GM03348 (cell line): Measurements from ENCODE around the gene RAB6A.
"Not testable (repeated sequence)": the region's sequence is repeated elsewhere in the genome, so short reads cannot be mapped to it uniquely, and the experiment has no call there.

Experiments
- DNase-seq: peaks from one replicate; pipeline ENCODE4 v3.0.0; 2012; ENCODE audit warnings: low spot score

RAB6A gene

DNA sequence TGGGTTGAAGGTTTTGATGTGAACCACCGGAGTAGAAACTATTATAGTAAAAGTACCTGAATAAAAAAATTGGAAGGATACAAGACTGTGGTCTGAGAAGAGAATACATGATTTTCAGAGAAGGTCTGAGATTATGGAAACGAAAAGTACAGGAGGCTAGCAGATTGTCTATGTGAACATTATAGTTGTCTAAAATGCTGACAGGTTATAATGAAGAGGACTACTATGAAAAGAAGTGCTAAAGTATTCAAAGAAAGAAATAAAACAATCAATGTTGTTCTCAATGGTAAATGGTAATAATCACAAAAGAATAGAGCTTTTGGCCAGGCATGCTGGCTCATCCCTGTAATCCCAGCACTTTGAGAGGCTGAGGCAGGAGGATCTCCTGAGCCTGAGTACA is 34.0 kb downstream of the RAB6A start:
- DNase-seq, result no peak

DNA sequence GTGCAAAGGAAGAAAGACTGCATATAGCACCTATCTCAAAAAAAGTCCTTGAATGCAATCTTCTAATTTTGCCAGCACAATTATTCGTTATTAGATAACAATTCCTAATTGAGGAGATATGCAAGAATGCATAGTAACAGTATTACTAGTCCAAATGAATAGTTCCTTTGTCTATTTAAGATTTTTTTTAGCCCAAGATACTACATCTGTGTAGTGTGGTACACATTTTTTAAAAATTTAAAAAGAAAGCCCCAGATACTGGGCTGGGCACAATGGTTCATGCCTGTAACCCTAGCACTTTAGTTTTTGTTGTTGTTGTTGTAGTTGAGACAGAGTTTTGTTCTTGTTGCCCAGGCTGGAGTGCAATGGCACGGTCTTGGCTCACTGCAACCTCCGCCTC is 43.7 kb downstream of the RAB6A start:
- no peak for DNase-seq

GRCh38 chr11:73716153-73717056 is 44.5 kb downstream of the RAB6A start:
- no peak for DNase-seq

- DNase-seq, result no peak
Observed at GRCh38 chr11:73715541-73715940, 45.3 kb downstream of the RAB6A start.

- DNase-seq, result no peak
Observed at GRCh38 chr11:73710964-73711363, 49.9 kb downstream of the RAB6A start.

GRCh38 chr11:73705053-73705452 is 55.8 kb downstream of the RAB6A start:
- no peak for DNase-seq

- DNase-seq, result no peak
Observed at GRCh38 chr11:73693899-73694525, 66.9 kb downstream of the RAB6A start.

- DNase-seq, result no peak
Observed at GRCh38 chr11:73680687-73681086, 80.2 kb downstream of the RAB6A start.

DNA sequence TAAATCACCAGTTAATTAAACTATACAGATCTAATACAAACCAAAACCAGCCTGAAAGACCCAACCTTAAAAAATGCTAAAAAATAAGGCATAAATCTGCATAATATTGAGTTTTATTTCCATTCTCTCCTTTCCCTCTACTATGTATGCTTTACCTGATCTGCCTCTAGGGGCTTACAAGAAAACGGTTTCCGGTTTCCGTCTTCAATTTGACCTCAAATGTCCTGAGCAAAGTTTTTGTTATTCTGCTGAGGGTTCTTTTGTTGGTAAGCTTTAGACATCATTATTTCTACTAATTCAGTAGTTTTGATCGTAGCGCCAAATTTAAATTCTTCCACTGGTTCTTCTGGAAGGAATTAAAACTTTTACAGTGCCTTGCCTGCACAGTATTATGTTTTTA is 84.3 kb downstream of the RAB6A start:
- DNase-seq, result not testable (repeated sequence)

DNA sequence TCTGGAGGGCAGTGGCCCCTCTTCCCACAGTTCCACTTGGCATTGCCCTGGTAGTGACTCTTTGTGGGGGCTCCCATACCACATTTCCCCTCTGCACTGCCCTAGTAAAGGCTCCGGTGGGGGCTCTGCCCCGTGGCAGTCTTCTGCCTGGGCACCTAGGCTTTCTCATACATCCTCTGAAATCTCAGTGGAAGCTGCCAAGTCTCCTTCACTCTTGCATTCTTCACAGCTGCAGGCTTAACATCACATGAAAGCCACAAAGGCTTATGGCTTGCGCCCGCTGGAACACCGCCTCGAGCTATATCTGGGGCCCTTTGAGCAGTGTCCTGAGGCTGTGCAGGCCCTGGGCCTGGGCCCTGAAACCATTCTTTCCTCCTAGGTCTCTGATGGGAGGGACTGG is 89.2 kb downstream of the RAB6A start:
- DNase-seq, result no peak

GRCh38 chr11:73670808-73671207 is 90.1 kb downstream of the RAB6A start:
- no peak for DNase-seq

GRCh38 chr11:73667891-73668290 is 93.0 kb downstream of the RAB6A start:
- no peak for DNase-seq

- DNase-seq, result no peak
Observed at GRCh38 chr11:73664877-73665276, 96.0 kb downstream of the RAB6A start.

- no peak for DNase-seq
Observed at GRCh38 chr11:73663604-73664495, 97.0 kb downstream of the RAB6A start.

GRCh38 chr11:73662445-73663157 is 98.3 kb downstream of the RAB6A start:
- DNase-seq, result no peak

DNA sequence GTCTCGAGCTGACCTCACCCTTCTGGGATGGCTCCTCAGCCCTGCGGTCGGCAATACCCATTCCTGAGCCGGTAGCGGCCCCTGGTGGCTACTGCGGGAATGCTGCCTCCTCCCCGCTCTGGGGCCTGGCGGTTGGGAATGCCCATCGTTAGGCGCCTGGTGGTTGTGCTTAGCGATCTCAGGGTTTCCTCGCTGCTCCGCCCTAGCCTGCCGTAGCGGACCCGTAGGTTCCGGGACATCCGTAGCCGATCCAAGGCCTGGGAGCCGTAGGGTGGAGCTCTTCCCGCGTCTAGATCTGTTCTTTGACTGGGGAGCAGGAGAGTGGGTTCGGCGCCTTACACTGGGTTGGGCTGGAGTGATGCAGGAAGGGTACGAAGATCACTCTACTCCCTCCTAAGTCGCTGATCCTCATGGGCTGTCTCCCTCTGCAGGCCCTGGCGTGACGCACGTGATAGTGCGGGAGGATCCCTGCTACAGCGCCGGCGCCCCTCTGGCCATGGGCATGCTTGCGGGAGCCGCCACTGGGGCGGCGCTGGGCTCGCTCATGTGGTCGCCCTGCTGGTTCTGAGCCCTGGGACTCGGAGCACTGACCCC is 99.7 kb downstream of the RAB6A start:
- peak; percentile 98 for DNase-seq

DNA sequence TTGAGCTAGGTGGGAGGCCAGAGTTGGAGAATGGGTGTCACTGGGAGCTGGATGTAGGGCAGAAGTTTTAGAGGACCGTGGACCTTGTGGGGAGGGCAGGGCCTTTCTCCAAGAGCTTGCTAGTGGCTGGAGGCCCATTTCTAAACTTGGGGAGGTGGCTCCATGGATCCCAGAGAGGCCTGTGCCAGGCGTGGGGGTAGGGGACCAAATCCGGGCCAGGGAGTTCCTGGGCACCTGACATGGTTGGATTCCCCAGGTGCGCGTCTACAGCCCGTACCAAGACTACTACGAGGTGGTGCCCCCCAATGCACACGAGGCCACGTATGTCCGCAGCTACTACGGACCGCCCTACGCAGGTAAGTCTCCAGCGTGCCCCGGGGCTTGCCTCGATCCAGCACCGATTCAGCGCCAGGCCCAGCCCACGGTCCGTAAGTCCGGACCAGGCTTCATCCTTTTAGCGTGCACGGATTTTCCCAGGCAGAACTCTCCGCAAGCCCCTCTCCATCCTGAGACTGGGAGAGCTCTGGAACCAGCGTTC is 100.3 kb downstream of the RAB6A start:
- no peak for DNase-seq

GRCh38 chr11:73659961-73660360 is 100.9 kb downstream of the RAB6A start:
- DNase-seq, result no peak

- DNase-seq, result no peak
Observed at GRCh38 chr11:73656985-73657384, 103.9 kb downstream of the RAB6A start.

GRCh38 chr11:73655686-73656085 is 105.2 kb downstream of the RAB6A start:
- no peak for DNase-seq

- no peak for DNase-seq
Observed at GRCh38 chr11:73654482-73655021, 106.3 kb downstream of the RAB6A start.
